Trophoblast cell (in vitro differentiated cells and primary cell): ENCODE measurements around the gene PKN2.

Experiments
- DNase-seq, 2 donors: peaks; one replicate each; pipeline ENCODE4 v3.0.0-alpha.2; 2016
- H2AFZ ChIP-seq: 2 replicates; pipeline ENCODE4 v1.6.1; 2013; ENCODE audit warnings: low read length, moderate library complexity, mild to moderate bottlenecking; ENCODE audit not compliant: insufficient read depth, poor library complexity
- H2AK5ac ChIP-seq: 2 replicates; pipeline ENCODE4 v1.6.1; 2013; ENCODE audit warnings: mild to moderate bottlenecking, low read length
- H2BK120ac ChIP-seq: 2 replicates; pipeline ENCODE4 v1.6.1; 2013; ENCODE audit warnings: low read length, mild to moderate bottlenecking, moderate library complexity; ENCODE audit not compliant: insufficient read depth, poor library complexity
- H2BK12ac ChIP-seq: 2 replicates; pipeline ENCODE4 v1.6.1; 2013; ENCODE audit warnings: mild to moderate bottlenecking, low read length, moderate library complexity
- H2BK5ac ChIP-seq: 2 replicates; pipeline ENCODE4 v1.6.1; 2013; ENCODE audit warnings: low read length, low read depth, moderate library complexity, mild to moderate bottlenecking; ENCODE audit not compliant: poor library complexity
- H3K14ac ChIP-seq: 2 replicates; pipeline ENCODE4 v1.6.1; 2013; ENCODE audit warnings: mild to moderate bottlenecking, low read length
- H3K18ac ChIP-seq: 2 replicates; pipeline ENCODE4 v1.6.1; 2013; ENCODE audit warnings: mild to moderate bottlenecking, low read length
- H3K23ac ChIP-seq: 2 replicates; pipeline ENCODE4 v1.6.1; 2013; ENCODE audit warnings: low read length
- H3K27ac ChIP-seq: 2 replicates; pipeline ENCODE4 v1.5.1; 2013; ENCODE audit warnings: low read depth, mild to moderate bottlenecking, inconsistent platforms, low read length, moderate library complexity
- H3K27me3 ChIP-seq: 2 replicates; pipeline ENCODE4 v1.6.1; 2013; ENCODE audit warnings: inconsistent platforms, mild to moderate bottlenecking, low read length, moderate library complexity; ENCODE audit not compliant: insufficient read depth
- H3K36me3 ChIP-seq, 2 experiments: 1 replicate in 1 of 2; 2 replicates in 1 of 2; pipeline ENCODE4 v1.6.1; 2013; ENCODE audit warnings: low read length in 2 of 2, mild to moderate bottlenecking in 2 of 2, moderate library complexity in 1 of 2; ENCODE audit not compliant: insufficient read depth in 2 of 2, control insufficient read depth in 1 of 2
- H3K4ac ChIP-seq: 2 replicates; pipeline ENCODE4 v1.6.1; 2013; ENCODE audit warnings: low read depth, mild to moderate bottlenecking, low read length, moderate library complexity
- H3K4me1 ChIP-seq, 2 experiments: 1 replicate in 1 of 2; 2 replicates in 1 of 2; pipeline ENCODE4 v1.6.1; 2013; ENCODE audit warnings: low read length in 2 of 2, mild to moderate bottlenecking in 2 of 2, moderate library complexity in 1 of 2; ENCODE audit not compliant: insufficient read depth in 2 of 2, control insufficient read depth in 1 of 2
- H3K4me2 ChIP-seq: 2 replicates; pipeline ENCODE4 v1.6.1; 2013; ENCODE audit warnings: inconsistent platforms, mild to moderate bottlenecking, low read length, moderate library complexity
- H3K4me3 ChIP-seq: 2 replicates; pipeline ENCODE4 v1.5.1; 2013; ENCODE audit warnings: mild to moderate bottlenecking, low read depth, low read length, inconsistent platforms
- H3K79me1 ChIP-seq: one replicate; pipeline ENCODE4 v1.6.1; 2013; ENCODE audit warnings: low read length
- H3K79me2 ChIP-seq: 2 replicates; pipeline ENCODE4 v1.6.1; 2013; ENCODE audit warnings: low read length, mild to moderate bottlenecking; ENCODE audit not compliant: control insufficient read depth, insufficient read depth, poor library complexity
- H3K9ac ChIP-seq: 2 replicates; pipeline ENCODE4 v1.6.1; 2013; ENCODE audit warnings: mild to moderate bottlenecking, low read length
- H3K9me3 ChIP-seq: 2 replicates; pipeline ENCODE4 v1.6.1; 2013; ENCODE audit warnings: low read depth, mild to moderate bottlenecking, control low read depth, inconsistent platforms, low read length; ENCODE audit not compliant: insufficient read depth
- H4K12ac ChIP-seq: 2 replicates; pipeline ENCODE4 v1.6.1; 2013; ENCODE audit warnings: low read depth, mild to moderate bottlenecking, low read length, moderate library complexity
- H4K8ac ChIP-seq: 2 replicates; pipeline ENCODE4 v1.6.1; 2013; ENCODE audit warnings: low read depth, mild to moderate bottlenecking, low read length, moderate library complexity
- H4K91ac ChIP-seq: one replicate; pipeline ENCODE4 v1.6.1; 2013; ENCODE audit warnings: low read depth, mild to moderate bottlenecking, low read length, moderate library complexity
- WGBS: extraction: QIAGEN DNeasy Blood & Tissue Kit; methylation state at CpG from one replicate; pipeline ENCODE4 v1.1.7; 2013; ENCODE audit warnings: missing lambda C conversion rate; ENCODE audit not compliant: insufficient read length, insufficient coverage; ENCODE audit errors: extremely low coverage; 5-methylcytosine and 5-hydroxymethylcytosine counted together

The PKN2 gene

DNA sequence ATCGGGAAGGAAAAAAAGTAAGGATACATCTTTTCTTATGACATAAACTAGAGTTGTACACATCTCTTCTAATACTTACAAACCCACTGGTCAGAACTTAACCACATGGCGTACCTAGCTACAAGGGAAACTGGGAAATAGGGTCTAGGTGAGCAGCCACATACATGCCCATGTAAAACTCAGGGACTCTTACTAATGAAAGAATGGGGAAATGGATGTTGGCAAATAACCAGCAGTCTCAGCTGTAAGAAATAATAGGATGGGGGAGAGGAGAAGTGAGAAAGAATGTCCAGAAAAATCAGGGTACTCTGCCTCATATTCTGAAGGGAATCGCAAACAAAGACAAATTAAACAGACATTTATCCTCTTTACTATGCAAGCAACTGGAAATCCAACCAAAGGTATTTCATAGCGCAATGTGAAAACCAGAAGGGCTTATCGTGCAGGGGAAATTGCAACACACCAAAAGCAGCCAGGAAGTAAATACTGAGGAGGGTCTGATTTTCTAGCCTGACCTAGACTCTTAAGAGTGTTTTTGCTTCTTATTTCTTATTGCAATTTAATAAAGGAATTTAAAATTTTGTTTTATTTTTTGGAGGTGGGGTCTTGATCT lies 189.8 kb downstream of the PKN2 start:
- H3K27me3 ChIP-seq = no peaks in the 10 kb centered on the region
- H2AFZ ChIP-seq = no peak overlapping the region
- no peak overlapping the region for H3K14ac ChIP-seq
- no CpG with 5 or more reads among the region's 5 CpGs for WGBS
- no peak overlapping the region for H2BK12ac ChIP-seq
- H3K4me3 ChIP-seq = no peak overlapping the region
- no peak overlapping the region for H2BK5ac ChIP-seq
- no peak overlapping the region for H4K12ac ChIP-seq
- H3K4me2 ChIP-seq = no peak overlapping the region
- H3K36me3 ChIP-seq = peaks cover 5 to 12% of the 10 kb centered on the region in 2 experiments
- no peaks in the 10 kb centered on the region for H3K4me1 ChIP-seq
- H3K4ac ChIP-seq = no peak overlapping the region
- no peak overlapping the region for H2AK5ac ChIP-seq
- no peak overlapping the region for H3K18ac ChIP-seq
- H3K79me1 ChIP-seq = no peaks in the 10 kb centered on the region
- H3K9ac ChIP-seq = no peak overlapping the region
- no peak overlapping the region for H4K8ac ChIP-seq
- H3K23ac ChIP-seq = no peak overlapping the region
- no peak overlapping the region for H4K91ac ChIP-seq
- H3K27ac ChIP-seq = no peak overlapping the region
- H3K79me2 ChIP-seq = peaks cover 2% of the 10 kb centered on the region
- H2BK120ac ChIP-seq = no peak overlapping the region
- DNase-seq = no peak
- H3K9me3 ChIP-seq = no peaks in the 10 kb centered on the region

DNA sequence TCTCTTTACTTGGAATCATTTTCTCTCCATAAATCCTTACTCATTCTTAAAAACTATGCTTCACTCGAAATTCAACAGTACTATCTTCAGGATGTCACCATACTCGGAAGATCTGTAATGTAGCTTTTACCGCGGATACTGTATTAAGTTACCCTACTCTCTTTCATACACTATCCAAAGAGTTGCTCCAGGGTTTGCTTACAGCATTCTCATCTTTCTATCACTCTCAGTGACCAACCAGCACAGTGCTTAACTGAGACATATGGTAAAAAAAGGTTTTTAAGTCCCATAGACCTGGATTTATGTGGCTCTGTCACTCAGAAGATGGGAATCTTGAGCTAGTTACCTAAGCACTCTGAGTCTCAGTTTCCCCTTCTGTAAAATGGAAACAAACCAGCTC lies 191.5 kb downstream of the PKN2 start:
- no peak overlapping the region for H3K4me2 ChIP-seq
- no peak for DNase-seq

DNA sequence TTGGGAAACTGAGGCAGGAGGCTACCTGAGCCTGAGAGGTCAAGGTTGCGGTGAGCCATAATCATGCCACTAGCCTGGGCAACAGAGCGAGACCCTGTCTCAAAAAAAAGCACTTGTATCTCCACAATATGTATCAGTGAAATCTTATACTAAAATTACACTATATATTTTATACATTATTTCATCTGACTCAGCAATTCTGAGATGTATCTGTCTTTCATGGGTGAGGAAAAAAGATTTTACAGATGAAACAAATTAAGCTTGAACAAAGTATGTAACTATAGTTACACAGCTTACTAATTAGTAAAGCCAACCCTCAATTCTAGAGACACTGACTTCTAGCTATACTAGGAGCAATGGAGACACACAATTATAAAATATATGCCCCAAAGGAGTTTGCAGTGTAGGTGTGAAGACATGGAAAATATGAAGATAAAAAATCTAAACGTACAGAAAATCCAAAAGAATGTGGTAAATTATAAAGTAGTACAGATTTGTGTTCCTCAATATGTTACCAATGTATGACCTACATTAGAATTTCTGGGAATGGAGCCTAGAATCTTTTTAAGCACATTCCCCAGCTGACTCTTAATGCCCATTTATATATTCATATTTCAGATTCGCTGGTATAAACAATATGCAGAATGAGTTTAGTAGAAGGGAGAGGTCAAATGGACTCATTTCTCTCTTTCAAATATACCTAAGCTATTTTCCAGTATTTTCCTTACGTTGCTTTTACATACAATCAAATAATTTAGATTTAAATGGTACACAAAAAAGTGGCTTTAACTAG lies 192.7 kb downstream of the PKN2 start:
- H3K27me3 ChIP-seq = no peaks in the 10 kb centered on the region
- H3K23ac ChIP-seq = no peak overlapping the region
- no peak overlapping the region for H3K4me2 ChIP-seq
- H4K91ac ChIP-seq = no peak overlapping the region
- no peak overlapping the region for H2AK5ac ChIP-seq
- no peak overlapping the region for H3K14ac ChIP-seq
- no peak overlapping the region for H2BK120ac ChIP-seq
- DNase-seq = no peak
- H3K9me3 ChIP-seq = no peaks in the 10 kb centered on the region
- H3K4me3 ChIP-seq = no peak overlapping the region
- no peak overlapping the region for H3K27ac ChIP-seq
- H3K36me3 ChIP-seq = peaks cover 10 to 16% of the 10 kb centered on the region in 2 experiments
- no peak overlapping the region for H2AFZ ChIP-seq
- H3K79me1 ChIP-seq = no peaks in the 10 kb centered on the region
- no peak overlapping the region for H3K9ac ChIP-seq
- WGBS = no CpG with 5 or more reads among the region's 5 CpGs
- H3K18ac ChIP-seq = no peak overlapping the region
- H3K4me1 ChIP-seq = no peaks in the 10 kb centered on the region
- H2BK5ac ChIP-seq = no peak overlapping the region
- peak overlapping the region; percentile 69 for H3K4ac ChIP-seq
- no peaks in the 10 kb centered on the region for H3K79me2 ChIP-seq
- H4K8ac ChIP-seq = no peak overlapping the region
- H2BK12ac ChIP-seq = no peak overlapping the region
- H4K12ac ChIP-seq = no peak overlapping the region

More for the DNA sequence above, 191.5 kb downstream of the PKN2 start:
- H2BK120ac ChIP-seq = no peak overlapping the region
- no peaks in the 10 kb centered on the region for H3K4me1 ChIP-seq
- WGBS = 100% methylated on average over 1 of the region's 4 CpGs
- no peak overlapping the region for H4K8ac ChIP-seq
- no peak overlapping the region for H3K27ac ChIP-seq
- peaks cover 7 to 15% of the 10 kb centered on the region in 2 experiments for H3K36me3 ChIP-seq
- no peaks in the 10 kb centered on the region for H3K79me1 ChIP-seq
- H4K91ac ChIP-seq = no peak overlapping the region
- no peak overlapping the region for H4K12ac ChIP-seq
- H3K27me3 ChIP-seq = no peaks in the 10 kb centered on the region
- no peak overlapping the region for H3K14ac ChIP-seq
- no peak overlapping the region for H2BK12ac ChIP-seq
- H3K9ac ChIP-seq = no peak overlapping the region
- H3K79me2 ChIP-seq = no peaks in the 10 kb centered on the region
- H3K4ac ChIP-seq = peak overlapping the region; percentile 27
- no peak overlapping the region for H2BK5ac ChIP-seq
- H2AFZ ChIP-seq = no peak overlapping the region
- no peak overlapping the region for H2AK5ac ChIP-seq
- no peak overlapping the region for H3K23ac ChIP-seq
- no peak overlapping the region for H3K18ac ChIP-seq
- no peaks in the 10 kb centered on the region for H3K9me3 ChIP-seq
- no peak overlapping the region for H3K4me3 ChIP-seq

DNA sequence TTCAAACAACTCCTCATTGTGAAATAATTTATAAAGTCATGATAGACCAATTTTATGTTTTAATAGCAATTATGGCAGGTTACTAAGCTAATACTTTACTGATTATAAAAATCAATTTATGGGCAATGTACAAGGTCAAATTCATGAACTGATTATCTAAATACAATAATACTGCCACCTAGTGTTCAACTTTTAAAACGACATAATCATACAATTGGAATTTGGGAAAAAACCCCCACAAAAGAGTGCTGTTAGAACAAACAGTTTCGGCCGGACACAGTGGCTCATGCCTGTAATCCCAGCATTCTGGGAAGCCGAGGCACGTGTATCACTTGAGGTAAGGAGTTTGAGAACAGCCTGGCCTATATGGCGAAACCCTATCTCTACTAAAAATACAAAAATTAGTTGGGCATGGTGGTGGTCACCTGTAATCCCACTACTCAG lies 193.3 kb downstream of the PKN2 start:
- no peak overlapping the region for H3K23ac ChIP-seq
- H2AK5ac ChIP-seq = no peak overlapping the region
- peak in 1 of 2 donors; percentile 65 for DNase-seq
- no peak overlapping the region for H4K91ac ChIP-seq
- peaks cover 10 to 15% of the 10 kb centered on the region in 2 experiments for H3K36me3 ChIP-seq
- no peak overlapping the region for H2BK120ac ChIP-seq
- H3K4me1 ChIP-seq = no peaks in the 10 kb centered on the region
- H3K79me2 ChIP-seq = no peaks in the 10 kb centered on the region
- H3K9ac ChIP-seq = no peak overlapping the region
- H3K4me3 ChIP-seq = no peak overlapping the region
- H3K9me3 ChIP-seq = no peaks in the 10 kb centered on the region
- peak overlapping the region; percentile 60 for H4K8ac ChIP-seq
- no peak overlapping the region for H2BK5ac ChIP-seq
- no peak overlapping the region for H3K14ac ChIP-seq
- no peak overlapping the region for H2BK12ac ChIP-seq
- H3K4ac ChIP-seq = no peak overlapping the region
- no peak overlapping the region for H3K4me2 ChIP-seq
- H3K79me1 ChIP-seq = no peaks in the 10 kb centered on the region
- WGBS = no CpG with 5 or more reads among the region's 6 CpGs
- H3K27me3 ChIP-seq = no peaks in the 10 kb centered on the region
- peak overlapping the region; percentile 53 for H3K18ac ChIP-seq
- H2AFZ ChIP-seq = no peak overlapping the region
- H4K12ac ChIP-seq = no peak overlapping the region
- H3K27ac ChIP-seq = no peak overlapping the region
